GM12878 (cell line): ENCODE measurements around the gene PTCD3. TPM values are rescaled to one million over a fixed set of nuclear protein-coding genes. Genes with fewer than 3 reads are reported as not detected.

Experiments used
- ATAC-seq: fragments of 200-7000 bp; cut with Tn5 transposase; 3 replicates; pipeline ENCODE4 v1.9.1; 2020; ENCODE audit warnings: mild to moderate bottlenecking, moderate library complexity
- BruUV-seq: library from RNA; stranded (reverse); fragments of 400-500 nt; replicated peaks from 2 replicates; lab custom pipeline; 2021; lab: Mats Ljungman, UMichigan
- CTCF ChIA-PET: fragments of 300-600 bp; sonication (Branson Sonifier 250); formaldehyde crosslinking; extraction: SDS; loops from one replicate; lab custom pipeline; 2021; ENCODE audit warnings: inconsistent platforms; lab: Yijun Ruan, JAX
- POLR2A ChIA-PET: fragments of 350-600 bp; formaldehyde crosslinking; extraction: SDS; loops from one replicate; lab custom pipeline; 2021; ENCODE audit warnings: inconsistent platforms; lab: Charles Lee
- RAD21 ChIA-PET: fragments of 300-600 bp; sonication (Branson Sonifier 250); formaldehyde crosslinking; loops from one replicate; lab custom pipeline; 2023; ENCODE audit warnings: antibody characterized with exemption; ENCODE audit not compliant: unreplicated experiment; lab: Charles Lee
- SMC1A ChIA-PET: fragments of 300-600 bp; sonication (Branson Sonifier 250); formaldehyde crosslinking; loops from one replicate; lab custom pipeline; 2023; ENCODE audit not compliant: unreplicated experiment, uncharacterized antibody; lab: Charles Lee
- DNase-seq: peaks from one replicate; pipeline ENCODE4 v3.0.0-alpha.2; 2011; ENCODE audit warnings: low read depth, low spot score
- FAIRE-seq: peaks from 3 replicates; lab custom pipeline; 2011; peaks lifted over from hg19 to GRCh38; lab: Jason Lieb, UNC
- H2AFZ ChIP-seq: 2 replicates; pipeline ENCODE4 v1.6.0; 2011; ENCODE audit warnings: low read depth, low read length, control low read depth; ENCODE audit not compliant: control insufficient read depth
- H3K27ac ChIP-seq: 2 replicates; pipeline ENCODE4 v1.5.1; 2011; ENCODE audit warnings: control low read depth; ENCODE audit not compliant: control insufficient read depth, insufficient read depth
- H3K27me3 ChIP-seq, 2 experiments: replicated peaks in 1 of 2; 2 replicates each; pipeline versions ENCODE4 v1.6.0 to v1.6.1; 2011; ENCODE audit warnings: low read length in 1 of 2; ENCODE audit not compliant: control insufficient read depth in 2 of 2, insufficient read depth in 2 of 2
- H3K36me3 ChIP-seq, 2 experiments: 2 replicates each; pipeline ENCODE4 v1.5.1; 2011; ENCODE audit warnings: low read length in 1 of 2; ENCODE audit not compliant: control insufficient read depth in 2 of 2, insufficient read depth in 2 of 2
- H3K4me1 ChIP-seq: 2 replicates; pipeline ENCODE4 v1.6.1; 2011; ENCODE audit warnings: mild to moderate bottlenecking, low read length, moderate library complexity, mixed read lengths; ENCODE audit not compliant: control insufficient read depth, insufficient read depth
- H3K4me2 ChIP-seq: 2 replicates; pipeline ENCODE4 v1.6.0; 2011; ENCODE audit warnings: control low read depth; ENCODE audit not compliant: control insufficient read depth, insufficient read depth
- H3K4me3 ChIP-seq: fragments of 200-600 bp; sonication (generic); 2 replicates; pipeline ENCODE4 v1.5.1; 2016
- H3K79me2 ChIP-seq: 2 replicates; pipeline ENCODE4 v1.6.0; 2011; ENCODE audit warnings: low read length; ENCODE audit not compliant: control insufficient read depth, insufficient read depth
- H3K9ac ChIP-seq: 2 replicates; pipeline ENCODE4 v1.8.0; 2011; ENCODE audit warnings: low read length, control low read depth, mixed read lengths; ENCODE audit not compliant: control insufficient read depth, insufficient read depth
- H3K9me3 ChIP-seq: replicated peaks from 3 replicates; pipeline ENCODE4 v1.5.1; 2011; ENCODE audit warnings: mild to moderate bottlenecking, low read length; ENCODE audit not compliant: control insufficient read depth, insufficient read depth
- H4K20me1 ChIP-seq: 2 replicates; pipeline ENCODE4 v1.6.0; 2011; ENCODE audit not compliant: control insufficient read depth, insufficient read depth
- JUNB ChIP-seq: IDR thresholded peaks from 2 replicates; pipeline ENCODE4 v1.6.1; 2016; ENCODE audit warnings: antibody characterized with exemption, mild to moderate bottlenecking
- MEF2A ChIP-seq: IDR thresholded peaks from 2 replicates; pipeline ENCODE4 v1.6.1; 2011; ENCODE audit warnings: low read depth, mild to moderate bottlenecking, low read length, moderate library complexity; ENCODE audit not compliant: insufficient read depth
- WGBS: methylation state at CpG from one replicate; pipeline ENCODE4 v1.1.6; 2016; ENCODE audit warnings: low lambda C conversion rate; ENCODE audit not compliant: insufficient replicate concordance, insufficient coverage; ENCODE audit errors: missing lambda C conversion rate; 5-methylcytosine and 5-hydroxymethylcytosine counted together
- in situ Hi-C: fragments of 300-500 bp; cut with MboI; formaldehyde crosslinking; loops from 9 replicates; pipeline ENCODE4 v1.14.3; 2018; ENCODE audit warnings: mixed read lengths
- intact Hi-C: fragments of 100-400 bp; cut with micrococcal nuclease; formaldehyde crosslinking; loops from one replicate; pipeline ENCODE4 v1.14.2; 2022; ENCODE audit not compliant: unreplicated experiment
- polyA plus RNA-seq, 11 experiments: library from polyadenylated mRNA; depleted of rRNA in 4 of 11; unstranded in 6 of 11; stranded (reverse) in 5 of 11; fragments of >200 nt; fragmentation: Nextera tagmentation in 4 of 11; fragmentation: Illumina TruSeq in 1 of 11; extraction: Ambion mirVana in 4 of 11; extraction: Trizol in 1 of 11; gene quantifications; 1 replicate in 1 of 11; 2 replicates in 10 of 11; pipeline versions ENCODE4 v1.2.1 to v1.2.3, GENCODE V29; 2011 to 2016; ENCODE audit warnings: inconsistent platforms in 2 of 11, missing spikeins in 2 of 11, low read depth in 1 of 11
- total RNA-seq, 4 experiments: library from RNA; depleted of rRNA in 3 of 4; stranded (reverse); fragments of >200 nt in 3 of 4; fragmentation: Illumina TruSeq in 1 of 4; extraction: Trizol in 1 of 4; gene quantifications; 2 replicates each; pipeline versions ENCODE4 v1.2.1 to v1.2.3, GENCODE V29; 2013 to 2021
- TF ChIP-seq, protein P1 (sequence below): IDR thresholded peaks from 2 replicates; pipeline ENCODE4 v1.6.1; 2012; ENCODE audit warnings: mild to moderate bottlenecking, low read depth, low read length

The PTCD3 gene
- total and polyA plus RNA-seq, 10 of the 15 experiments (the other 5 are each of a cell fraction or from before 2014, with no cell fraction given): 44.7 to 177 (median 127) TPM

DNA sequence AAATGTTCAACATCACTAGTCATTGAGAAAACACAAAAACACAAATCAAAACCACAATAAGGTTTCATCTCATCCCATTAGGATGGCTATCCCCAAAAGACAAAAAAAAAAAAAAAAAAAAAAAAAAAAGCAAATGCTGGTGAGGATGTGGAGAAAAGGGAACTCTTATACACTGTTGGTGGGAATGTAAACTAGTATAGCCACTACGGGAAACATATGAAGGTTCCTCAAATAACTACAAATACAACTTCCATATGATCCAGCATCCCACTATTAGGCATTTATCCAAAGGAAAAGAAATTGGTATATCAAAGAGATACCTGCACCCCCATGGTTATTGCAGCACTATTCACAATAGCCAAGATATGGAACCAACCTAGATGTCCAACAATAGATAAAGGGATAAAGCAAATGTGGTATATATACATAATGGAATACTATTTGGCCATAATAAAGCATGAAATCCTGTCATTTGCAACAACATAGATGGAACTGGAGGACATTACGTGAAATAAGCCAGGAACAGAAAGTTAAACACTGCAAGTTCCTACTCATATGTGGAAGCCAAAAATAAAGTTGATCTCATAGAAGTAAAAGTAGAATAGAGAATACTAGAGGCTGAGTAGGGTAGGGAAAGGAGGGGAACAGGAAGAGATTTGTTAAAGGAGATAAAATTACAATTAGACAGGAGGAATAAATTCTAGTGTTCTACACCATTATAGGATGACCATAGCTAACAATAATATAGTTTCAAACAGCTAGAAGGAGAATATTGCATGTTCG lies 8.7 kb upstream of the PTCD3 start:
- FAIRE-seq (no peak), DNase-seq (no peak), ATAC-seq (peak; percentile 61)
- Histone ChIP-seq H3K27me3 (no peaks in the 10 kb centered on the region), H3K4me3 (no peak overlapping the region), H3K4me2 (no peak overlapping the region), H3K36me3 (peaks cover 9 to 17% of the 10 kb centered on the region in 2 experiments; a peak in 3 of 4 replicates), H3K9me3 (peaks cover 2% of the 10 kb centered on the region; the same call in 2 of the 3 replicates), H3K79me2 (peaks cover 30% of the 10 kb centered on the region), H2AFZ (no peak overlapping the region), H3K27ac (no peak overlapping the region), H4K20me1 (no peaks in the 10 kb centered on the region), H3K4me1 (no peaks in the 10 kb centered on the region), H3K9ac (no peak overlapping the region)
- ChIA-PET POLR2A (interaction anchor here (1.1 kb wide), 1 partner anchor 9 kb away, joined by 3 read pairs; the partner anchor contains the start of gene PTCD3), RAD21 (no interaction called here), SMC1A (interaction anchor here (1.7 kb wide), 1 partner anchor 8 kb away, joined by 6 read pairs; the partner anchor contains the start of genes POLR1A and PTCD3), CTCF (interaction anchor here (0.8 to 1.3 kb wide), 3 partner anchors 10 to 208 kb away, joined by 3 read pairs; no protein-coding TSS in a partner anchor)
- in situ Hi-C loops: no loop called here
- 79% methylated on average over 3 of the region's 3 CpGs for WGBS
- no TSS peak for BruUV-seq
- intact Hi-C loops: no loop called here
- TF ChIP-seq JUNB (peak; percentile 68; the same call in 1 of the 2 replicates), MEF2A (0 out of 2 replicates have a peak, but pooled peaks have one; percentile 68)
- TF ChIP-seq, protein P1, sequence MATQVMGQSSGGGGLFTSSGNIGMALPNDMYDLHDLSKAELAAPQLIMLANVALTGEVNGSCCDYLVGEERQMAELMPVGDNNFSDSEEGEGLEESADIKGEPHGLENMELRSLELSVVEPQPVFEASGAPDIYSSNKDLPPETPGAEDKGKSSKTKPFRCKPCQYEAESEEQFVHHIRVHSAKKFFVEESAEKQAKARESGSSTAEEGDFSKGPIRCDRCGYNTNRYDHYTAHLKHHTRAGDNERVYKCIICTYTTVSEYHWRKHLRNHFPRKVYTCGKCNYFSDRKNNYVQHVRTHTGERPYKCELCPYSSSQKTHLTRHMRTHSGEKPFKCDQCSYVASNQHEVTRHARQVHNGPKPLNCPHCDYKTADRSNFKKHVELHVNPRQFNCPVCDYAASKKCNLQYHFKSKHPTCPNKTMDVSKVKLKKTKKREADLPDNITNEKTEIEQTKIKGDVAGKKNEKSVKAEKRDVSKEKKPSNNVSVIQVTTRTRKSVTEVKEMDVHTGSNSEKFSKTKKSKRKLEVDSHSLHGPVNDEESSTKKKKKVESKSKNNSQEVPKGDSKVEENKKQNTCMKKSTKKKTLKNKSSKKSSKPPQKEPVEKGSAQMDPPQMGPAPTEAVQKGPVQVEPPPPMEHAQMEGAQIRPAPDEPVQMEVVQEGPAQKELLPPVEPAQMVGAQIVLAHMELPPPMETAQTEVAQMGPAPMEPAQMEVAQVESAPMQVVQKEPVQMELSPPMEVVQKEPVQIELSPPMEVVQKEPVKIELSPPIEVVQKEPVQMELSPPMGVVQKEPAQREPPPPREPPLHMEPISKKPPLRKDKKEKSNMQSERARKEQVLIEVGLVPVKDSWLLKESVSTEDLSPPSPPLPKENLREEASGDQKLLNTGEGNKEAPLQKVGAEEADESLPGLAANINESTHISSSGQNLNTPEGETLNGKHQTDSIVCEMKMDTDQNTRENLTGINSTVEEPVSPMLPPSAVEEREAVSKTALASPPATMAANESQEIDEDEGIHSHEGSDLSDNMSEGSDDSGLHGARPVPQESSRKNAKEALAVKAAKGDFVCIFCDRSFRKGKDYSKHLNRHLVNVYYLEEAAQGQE: no peak
